BLaER1 treated with 17β-estradiol and CSF1 and Interleukin-3, amounts not matched to agents 10 nM and 100 nM (cell line): ENCODE data around the gene SEPTIN10.

Experiments used
- H3K27ac ChIP-seq, 11 experiments: shearing (Covaris generic); formaldehyde crosslinking; 2 replicates each; pipeline ENCODE4 v1.8.1; 2022
- H3K27me3 ChIP-seq, 11 experiments: shearing (Covaris generic); formaldehyde crosslinking; 2 replicates each; pipeline ENCODE4 v1.8.1; 2022
- H3K36me3 ChIP-seq, 11 experiments: shearing (Covaris generic); formaldehyde crosslinking; 2 replicates each; pipeline ENCODE4 v1.8.1; 2022
- H3K4me1 ChIP-seq, 10 experiments: shearing (Covaris generic); formaldehyde crosslinking; 2 replicates each; pipeline ENCODE4 v1.8.1; 2022
- H3K4me2 ChIP-seq, 11 experiments: shearing (Covaris generic); formaldehyde crosslinking; 2 replicates each; pipeline ENCODE4 v1.8.1; 2022
- H3K4me3 ChIP-seq, 10 experiments: shearing (Covaris generic); formaldehyde crosslinking; 2 replicates each; pipeline ENCODE4 v1.8.1; 2022
- H3K9ac ChIP-seq, 11 experiments: shearing (Covaris generic); formaldehyde crosslinking; 2 replicates each; pipeline ENCODE4 v1.8.1; 2022
- H3K9me3 ChIP-seq, 11 experiments: shearing (Covaris generic); formaldehyde crosslinking; replicated peaks in 1 of 11; 2 replicates each; pipeline ENCODE4 v1.8.1; 2022
- H4K20me1 ChIP-seq, 11 experiments: shearing (Covaris generic); formaldehyde crosslinking; 2 replicates each; pipeline ENCODE4 v1.8.1; 2022
- Cebpa-rat ChIP-seq, 11 experiments: shearing (Covaris generic); IDR thresholded peaks; 2 replicates each; pipeline ENCODE4 v1.8.1; 2022

The SEPTIN10 gene

DNA sequence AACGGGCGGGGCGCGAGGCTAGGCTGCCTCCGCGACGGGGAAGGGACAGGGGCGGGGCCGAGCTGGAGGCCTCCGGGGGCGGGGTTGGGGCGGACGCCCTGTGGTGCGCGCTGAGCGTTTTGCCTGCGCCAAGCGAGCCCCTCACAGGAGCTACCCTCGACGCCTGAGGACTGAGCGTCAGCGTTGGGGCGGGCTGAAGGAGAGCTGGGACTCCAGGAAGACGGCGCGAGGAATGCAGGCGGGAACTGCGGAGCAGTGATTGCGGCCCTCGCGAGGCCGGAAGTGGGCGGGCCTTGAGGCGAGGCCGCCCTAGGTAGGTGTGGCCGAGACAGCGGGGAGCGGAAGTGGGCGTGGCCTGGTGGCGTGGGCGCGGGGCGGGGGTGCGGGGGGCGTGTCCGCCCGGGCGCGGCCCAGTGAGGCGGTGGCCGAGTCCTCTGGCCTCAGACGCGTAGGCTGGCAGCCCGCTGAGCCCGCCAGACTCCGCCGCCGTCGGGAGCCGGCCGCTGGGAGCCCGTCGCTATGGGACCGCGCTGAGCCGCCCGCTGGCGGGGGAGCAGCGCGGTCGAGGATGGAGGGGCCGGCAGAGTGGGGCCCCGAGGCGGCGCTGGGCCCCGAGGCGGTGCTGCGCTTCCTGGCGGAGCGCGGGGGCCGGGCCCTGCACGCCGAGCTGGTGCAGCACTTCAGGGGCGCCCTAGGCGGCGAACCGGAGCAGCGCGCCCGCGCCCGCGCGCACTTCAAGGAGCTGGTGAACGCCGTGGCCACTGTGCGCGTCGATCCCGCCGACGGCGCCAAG, at the start of gene SEPTIN10, which contains the start of gene SOWAHC:
TSS of gene SEPTIN10 (minus strand) at position 45 of the 793 bp plus-strand sequence. CDS start 139 bp downstream, outside the sequence.
TSS of gene SOWAHC (plus strand) at position 443 of the 793 bp plus-strand sequence. CDS start at position 569, 126 bp downstream.
- H3K4me3 ChIP-seq, result peak within 1 kb of the TSS; percentile 59 to 71 (median 63)
- peaks cover 0 to 15% (median 7%) of the 10 kb centered on the region in 10 experiments; a peak in 8 of 20 replicates for H3K4me1 ChIP-seq
- TF ChIP-seq Cebpa-rat (IDR thresholded peaks at IDR 0.05), result no peak
- H3K9ac ChIP-seq, result peak within 1 kb of the TSS; percentile 54 to 86 (median 72); a peak in 20 of 22 replicates
- peaks cover 0 to 19% (median 0%) of the 10 kb centered on the region in 11 experiments; a peak in 4 of 22 replicates for H4K20me1 ChIP-seq
- peak within 1 kb of the TSS in 9 of 11 experiments; percentile 38 to 79 (median 65); a peak in 15 of 22 replicates for H3K27ac ChIP-seq
- peak within 1 kb of the TSS; percentile 66 to 81 (median 74) for H3K4me2 ChIP-seq
- H3K36me3 ChIP-seq, result no peaks in the 10 kb centered on the region
- peaks cover 24 to 33% (median 29%) of the 10 kb centered on the region in 11 experiments for H3K9me3 ChIP-seq
- H3K27me3 ChIP-seq, result peaks cover 30 to 57% (median 50%) of the 10 kb centered on the region in 11 experiments

DNA sequence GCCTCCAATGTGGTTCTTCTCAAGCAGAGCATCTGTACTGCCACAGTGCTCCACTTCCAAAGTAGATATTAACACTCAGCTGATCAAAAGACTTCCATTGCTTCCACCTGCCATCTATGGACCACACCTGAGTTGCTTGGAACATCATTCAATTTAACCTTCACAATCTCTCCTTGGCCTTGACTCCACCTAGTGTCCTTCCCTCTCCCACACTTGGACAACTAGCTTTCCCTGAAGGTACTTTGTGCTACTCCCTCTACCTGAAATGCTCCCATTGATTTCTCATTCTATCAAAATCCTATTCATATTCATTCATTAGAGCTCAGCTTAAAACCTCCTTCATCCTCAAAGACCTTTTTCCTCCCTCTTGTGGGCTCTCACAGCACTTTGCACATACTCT, 49.1 kb upstream of the SEPTIN10 start:
- H3K36me3 ChIP-seq, result no peaks in the 10 kb centered on the region
- no peaks in the 10 kb centered on the region for H3K9me3 ChIP-seq
- H3K4me2 ChIP-seq, result no peak overlapping the region
- H3K27ac ChIP-seq, result no peak overlapping the region
- H3K9ac ChIP-seq, result no peak overlapping the region
- H3K4me1 ChIP-seq, result no peaks in the 10 kb centered on the region
- no peak overlapping the region for H3K4me3 ChIP-seq
- TF ChIP-seq Cebpa-rat (IDR thresholded peaks at IDR 0.05), result no peak
- H3K27me3 ChIP-seq, result no peaks in the 10 kb centered on the region
- H4K20me1 ChIP-seq, result no peaks in the 10 kb centered on the region

DNA sequence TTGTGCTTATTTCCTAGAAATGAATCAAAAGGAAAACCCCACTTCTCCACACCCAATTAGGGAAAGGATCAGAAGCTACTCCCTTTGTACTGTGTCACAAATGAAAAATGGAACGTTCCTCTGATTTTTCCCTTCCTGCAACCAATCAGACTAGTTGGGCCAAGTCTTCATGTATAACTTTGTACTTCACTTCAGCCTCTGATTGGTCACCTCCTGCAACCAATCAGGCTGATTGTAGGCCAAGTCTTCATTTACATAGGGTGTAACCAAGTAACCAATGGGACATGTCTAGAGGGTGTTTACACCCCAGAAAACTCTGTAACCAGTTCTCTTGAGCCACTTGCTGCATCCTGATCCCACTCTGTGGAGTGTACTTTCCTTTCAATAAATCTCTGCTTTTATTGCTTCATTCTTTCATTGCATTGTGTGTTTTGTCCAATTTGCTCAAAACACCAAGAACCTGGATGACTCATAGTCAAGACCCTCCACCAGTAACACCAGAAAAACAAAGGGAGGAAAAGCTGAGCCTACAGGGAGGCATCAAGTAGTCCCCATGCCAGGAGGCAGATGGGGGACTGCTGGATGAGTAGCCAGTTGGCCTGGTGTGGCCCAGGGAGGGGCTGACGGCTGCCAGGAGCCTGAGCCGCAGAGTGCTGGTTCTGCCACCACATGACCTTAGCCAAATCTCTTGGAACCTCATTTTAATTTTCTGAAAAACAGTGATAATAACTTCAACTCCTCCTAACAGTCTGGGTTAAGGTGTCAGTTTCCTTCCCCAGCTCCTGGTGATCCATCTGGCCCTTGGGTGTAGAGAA, 46.5 kb upstream of the SEPTIN10 start:
- Histone ChIP-seq H3K4me3 (no peak overlapping the region), H3K27me3 (no peaks in the 10 kb centered on the region), H3K4me1 (no peaks in the 10 kb centered on the region), H3K36me3 (no peaks in the 10 kb centered on the region), H3K27ac (no peak overlapping the region), H3K9me3 (no peaks in the 10 kb centered on the region), H4K20me1 (no peaks in the 10 kb centered on the region), H3K9ac (no peak overlapping the region), H3K4me2 (no peak overlapping the region)
- no peak for TF ChIP-seq Cebpa-rat (IDR thresholded peaks at IDR 0.05)

- no peak overlapping the region for H3K4me2 ChIP-seq
- H4K20me1 ChIP-seq, result no peaks in the 10 kb centered on the region
- H3K9me3 ChIP-seq, result no peaks in the 10 kb centered on the region
- H3K4me1 ChIP-seq, result no peaks in the 10 kb centered on the region
- no peak overlapping the region for H3K4me3 ChIP-seq
- H3K27me3 ChIP-seq, result no peaks in the 10 kb centered on the region
- H3K27ac ChIP-seq, result no peak overlapping the region
- no peaks in the 10 kb centered on the region for H3K36me3 ChIP-seq
- no peak overlapping the region for H3K9ac ChIP-seq
- no peak for TF ChIP-seq Cebpa-rat (IDR thresholded peaks at IDR 0.05)
Observed at GRCh38 chr2:109659396-109660045, 45.8 kb upstream of the SEPTIN10 start.

GRCh38 chr2:109655287-109655686, 41.5 kb upstream of the SEPTIN10 start:
- TF ChIP-seq Cebpa-rat (IDR thresholded peaks at IDR 0.05), result no peak

DNA sequence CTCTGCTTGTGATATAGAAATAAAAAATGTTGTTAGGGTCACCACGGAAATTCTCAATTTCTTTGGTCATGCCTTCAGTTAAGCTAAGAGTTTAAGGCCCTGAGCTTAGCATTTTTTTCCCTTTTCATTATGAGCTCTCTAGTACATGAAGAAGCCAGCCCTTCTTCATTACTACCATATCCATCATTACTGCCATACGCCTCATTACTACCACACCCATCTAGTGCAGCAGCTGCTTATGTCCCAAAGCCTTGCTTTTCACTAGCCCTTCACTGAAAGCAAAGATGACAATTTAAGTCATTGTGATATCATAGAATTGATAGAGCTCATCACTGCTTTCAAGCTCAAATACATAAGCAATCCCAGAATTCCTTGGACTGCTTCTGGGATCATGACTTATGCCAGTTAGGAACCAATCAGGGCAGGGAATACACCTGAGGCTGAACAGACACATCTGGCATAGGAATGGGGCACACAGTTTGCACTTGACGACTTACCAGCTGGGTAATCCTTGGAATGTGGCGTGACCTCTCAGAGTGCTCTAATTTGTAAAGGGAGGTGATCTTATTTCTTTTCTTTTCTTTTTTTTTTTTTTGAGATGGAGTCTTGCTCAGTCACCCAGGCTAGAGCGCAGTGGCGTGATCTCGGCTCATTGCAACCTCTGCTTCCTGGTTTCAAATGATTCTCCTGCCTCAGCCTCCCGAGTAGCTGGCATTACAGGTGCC, 40.7 kb upstream of the SEPTIN10 start:
- Histone ChIP-seq H3K9ac (no peak overlapping the region), H3K27me3 (no peaks in the 10 kb centered on the region), H3K4me2 (no peak overlapping the region), H3K4me3 (no peak overlapping the region), H3K36me3 (no peaks in the 10 kb centered on the region), H4K20me1 (no peaks in the 10 kb centered on the region), H3K27ac (no peak overlapping the region), H3K9me3 (peaks cover 0 to 4% (median 0%) of the 10 kb centered on the region in 11 experiments; a peak in 1 of 22 replicates), H3K4me1 (no peaks in the 10 kb centered on the region)
- no peak for TF ChIP-seq Cebpa-rat (IDR thresholded peaks at IDR 0.05)

More at GRCh38 chr2:109655287-109655686, 41.5 kb upstream of the SEPTIN10 start:
- no peak overlapping the region for H3K4me2 ChIP-seq
- no peaks in the 10 kb centered on the region for H3K36me3 ChIP-seq
- H3K27ac ChIP-seq, result no peak overlapping the region
- H3K9ac ChIP-seq, result no peak overlapping the region
- H3K9me3 ChIP-seq, result peaks cover 0 to 2% (median 0%) of the 10 kb centered on the region in 11 experiments; a peak in 1 of 22 replicates
- no peaks in the 10 kb centered on the region for H4K20me1 ChIP-seq
- no peak overlapping the region for H3K4me3 ChIP-seq
- H3K27me3 ChIP-seq, result no peaks in the 10 kb centered on the region
- H3K4me1 ChIP-seq, result no peaks in the 10 kb centered on the region

DNA sequence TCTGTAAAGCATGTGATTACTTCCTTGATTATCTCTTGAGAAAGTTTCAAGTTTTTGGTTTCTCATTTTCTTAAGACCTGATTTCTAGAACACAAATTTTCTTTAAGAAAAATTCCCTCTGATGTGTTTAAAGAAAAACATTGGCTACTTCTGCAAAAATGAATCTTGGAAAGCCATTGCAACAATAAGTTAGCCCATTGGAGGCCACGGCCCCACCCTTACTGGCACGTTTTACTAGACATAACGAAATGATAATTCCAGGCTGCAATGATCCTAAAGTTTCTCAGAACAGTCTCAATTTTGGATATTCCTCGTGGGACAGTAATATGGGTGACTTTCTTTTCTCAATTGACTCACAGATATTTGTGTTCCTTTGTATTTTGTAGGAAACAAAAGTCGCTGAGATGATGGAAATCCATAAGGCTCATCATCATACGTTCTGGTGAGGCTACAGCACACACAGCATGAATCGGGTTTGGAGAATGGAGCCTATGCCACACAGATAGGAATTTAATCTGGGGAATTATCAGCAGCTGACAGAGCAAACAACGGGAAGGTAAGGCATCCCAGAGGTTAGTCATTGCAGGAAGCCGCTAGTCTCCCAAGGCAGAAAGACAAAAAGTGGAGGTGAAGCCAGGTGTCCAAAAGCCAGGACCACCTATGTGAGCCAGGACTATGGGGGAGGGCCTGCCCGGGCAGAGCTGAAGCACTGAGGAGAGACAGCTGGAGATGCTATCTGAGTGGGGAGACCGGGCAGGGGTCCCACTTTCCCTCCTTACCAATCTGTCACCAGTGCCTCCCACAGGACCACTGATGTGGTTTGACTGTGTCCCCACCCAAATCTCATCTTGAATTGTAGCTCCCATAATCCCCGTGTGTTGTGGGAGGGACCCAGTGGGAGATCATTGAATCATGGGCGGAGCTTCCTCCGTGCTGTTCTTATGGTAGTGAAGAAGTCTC, 36.2 kb upstream of the SEPTIN10 start:
- Histone ChIP-seq H4K20me1 (no peaks in the 10 kb centered on the region), H3K9me3 (peaks cover 0 to 4% (median 0%) of the 10 kb centered on the region in 11 experiments; a peak in 1 of 22 replicates), H3K9ac (no peak overlapping the region), H3K27me3 (no peaks in the 10 kb centered on the region), H3K36me3 (no peaks in the 10 kb centered on the region), H3K27ac (no peak overlapping the region), H3K4me1 (peaks cover 0 to 5% (median under 1%) of the 10 kb centered on the region in 10 experiments; a peak in 12 of 20 replicates), H3K4me3 (no peak overlapping the region), H3K4me2 (no peak overlapping the region)
- no peak for TF ChIP-seq Cebpa-rat (IDR thresholded peaks at IDR 0.05)
